ENCODE results near the gene NR6A1.

DNA sequence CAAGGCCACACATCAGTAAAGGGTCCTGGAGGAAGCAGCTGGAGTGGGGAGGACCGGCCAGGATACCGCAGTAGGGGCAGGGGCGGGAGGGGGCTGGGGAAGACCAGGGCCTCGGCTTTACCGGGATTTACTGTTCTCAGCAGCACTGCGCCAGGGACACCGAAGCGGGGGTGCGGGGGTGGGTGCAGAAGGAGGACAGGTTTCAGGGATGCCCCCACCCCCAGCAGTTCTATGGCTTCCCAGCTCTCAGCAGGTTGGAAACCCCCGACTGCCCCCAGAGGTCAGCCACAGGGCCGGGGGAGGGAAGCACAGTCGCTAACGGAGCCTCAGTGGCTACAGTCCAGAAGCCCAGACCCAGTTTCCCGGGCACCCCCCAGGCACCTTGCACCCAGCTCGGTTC is 285.2 kb downstream of the NR6A1 start:
- TF ChIP-seq, protein P1, sequence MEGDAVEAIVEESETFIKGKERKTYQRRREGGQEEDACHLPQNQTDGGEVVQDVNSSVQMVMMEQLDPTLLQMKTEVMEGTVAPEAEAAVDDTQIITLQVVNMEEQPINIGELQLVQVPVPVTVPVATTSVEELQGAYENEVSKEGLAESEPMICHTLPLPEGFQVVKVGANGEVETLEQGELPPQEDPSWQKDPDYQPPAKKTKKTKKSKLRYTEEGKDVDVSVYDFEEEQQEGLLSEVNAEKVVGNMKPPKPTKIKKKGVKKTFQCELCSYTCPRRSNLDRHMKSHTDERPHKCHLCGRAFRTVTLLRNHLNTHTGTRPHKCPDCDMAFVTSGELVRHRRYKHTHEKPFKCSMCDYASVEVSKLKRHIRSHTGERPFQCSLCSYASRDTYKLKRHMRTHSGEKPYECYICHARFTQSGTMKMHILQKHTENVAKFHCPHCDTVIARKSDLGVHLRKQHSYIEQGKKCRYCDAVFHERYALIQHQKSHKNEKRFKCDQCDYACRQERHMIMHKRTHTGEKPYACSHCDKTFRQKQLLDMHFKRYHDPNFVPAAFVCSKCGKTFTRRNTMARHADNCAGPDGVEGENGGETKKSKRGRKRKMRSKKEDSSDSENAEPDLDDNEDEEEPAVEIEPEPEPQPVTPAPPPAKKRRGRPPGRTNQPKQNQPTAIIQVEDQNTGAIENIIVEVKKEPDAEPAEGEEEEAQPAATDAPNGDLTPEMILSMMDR (IDR thresholded peaks at IDR 0.05), result no peak
- no peak for TF ChIP-seq POLR2A (IDR thresholded peaks at IDR 0.05)
- no peak for TF ChIP-seq POLR2AphosphoS5 (IDR thresholded peaks at IDR 0.05)
- TF ChIP-seq EP300 (IDR thresholded peaks at IDR 0.05; ENCODE audit: low read depth), result no peak
